GM12874 (cell line): ENCODE results near the gene SEMA5A.

Experiments
- TF ChIP-seq, protein P1 (sequence below): IDR thresholded peaks from 2 replicates; pipeline ENCODE4 v1.5.1; 2011; ENCODE audit warnings: low read depth, mild to moderate bottlenecking, control low read depth, low read length, moderate library complexity; ENCODE audit not compliant: insufficient read depth

The SEMA5A gene

DNA sequence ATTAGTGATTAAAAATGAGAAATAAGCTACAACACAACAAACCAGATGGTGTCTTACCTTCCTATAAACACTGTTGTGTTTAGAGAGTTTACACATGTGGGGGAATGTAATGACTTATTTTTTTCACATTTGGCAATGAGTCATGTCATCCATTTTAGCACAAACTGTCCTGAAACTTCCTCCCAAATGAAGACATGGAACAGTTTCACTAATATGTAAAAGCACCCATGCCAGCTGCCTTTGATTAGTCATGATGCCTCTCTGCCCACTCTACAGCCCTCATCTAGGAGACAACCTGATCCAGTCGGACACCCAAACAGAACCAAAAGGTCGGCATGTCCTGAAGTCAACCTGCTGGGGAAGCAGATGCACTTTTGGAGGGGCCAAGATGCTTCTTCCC, 98.2 kb downstream of the SEMA5A start:
- TF ChIP-seq, protein P1, sequence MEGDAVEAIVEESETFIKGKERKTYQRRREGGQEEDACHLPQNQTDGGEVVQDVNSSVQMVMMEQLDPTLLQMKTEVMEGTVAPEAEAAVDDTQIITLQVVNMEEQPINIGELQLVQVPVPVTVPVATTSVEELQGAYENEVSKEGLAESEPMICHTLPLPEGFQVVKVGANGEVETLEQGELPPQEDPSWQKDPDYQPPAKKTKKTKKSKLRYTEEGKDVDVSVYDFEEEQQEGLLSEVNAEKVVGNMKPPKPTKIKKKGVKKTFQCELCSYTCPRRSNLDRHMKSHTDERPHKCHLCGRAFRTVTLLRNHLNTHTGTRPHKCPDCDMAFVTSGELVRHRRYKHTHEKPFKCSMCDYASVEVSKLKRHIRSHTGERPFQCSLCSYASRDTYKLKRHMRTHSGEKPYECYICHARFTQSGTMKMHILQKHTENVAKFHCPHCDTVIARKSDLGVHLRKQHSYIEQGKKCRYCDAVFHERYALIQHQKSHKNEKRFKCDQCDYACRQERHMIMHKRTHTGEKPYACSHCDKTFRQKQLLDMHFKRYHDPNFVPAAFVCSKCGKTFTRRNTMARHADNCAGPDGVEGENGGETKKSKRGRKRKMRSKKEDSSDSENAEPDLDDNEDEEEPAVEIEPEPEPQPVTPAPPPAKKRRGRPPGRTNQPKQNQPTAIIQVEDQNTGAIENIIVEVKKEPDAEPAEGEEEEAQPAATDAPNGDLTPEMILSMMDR: no peak

DNA sequence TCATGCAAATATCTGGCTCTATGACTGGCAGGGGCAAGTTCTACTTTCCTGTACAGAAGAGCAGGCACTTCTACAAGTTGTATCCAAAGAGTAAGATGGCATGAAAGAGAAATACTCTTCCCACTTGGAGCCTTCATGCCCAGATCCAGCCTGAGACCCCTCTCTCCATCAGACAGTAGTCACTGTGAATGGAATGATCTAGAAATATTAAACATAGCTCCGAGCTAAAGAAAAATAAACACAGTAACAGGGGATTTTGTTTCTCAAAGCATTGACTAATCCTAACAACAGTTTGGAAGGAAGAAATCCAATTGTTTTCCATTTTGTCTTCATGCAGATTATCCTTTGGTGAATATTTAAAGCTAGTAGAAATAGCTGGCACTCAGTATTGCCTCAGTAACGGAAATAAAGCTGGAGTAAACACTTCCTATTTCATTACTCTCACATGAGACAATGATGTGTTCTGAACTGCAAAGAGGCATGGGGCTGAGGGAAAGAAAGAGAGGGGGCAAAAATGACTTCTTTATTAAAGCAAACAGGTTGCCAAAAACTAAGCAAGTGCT, 100.0 kb downstream of the SEMA5A start:
- TF ChIP-seq, protein P1: no peak

DNA sequence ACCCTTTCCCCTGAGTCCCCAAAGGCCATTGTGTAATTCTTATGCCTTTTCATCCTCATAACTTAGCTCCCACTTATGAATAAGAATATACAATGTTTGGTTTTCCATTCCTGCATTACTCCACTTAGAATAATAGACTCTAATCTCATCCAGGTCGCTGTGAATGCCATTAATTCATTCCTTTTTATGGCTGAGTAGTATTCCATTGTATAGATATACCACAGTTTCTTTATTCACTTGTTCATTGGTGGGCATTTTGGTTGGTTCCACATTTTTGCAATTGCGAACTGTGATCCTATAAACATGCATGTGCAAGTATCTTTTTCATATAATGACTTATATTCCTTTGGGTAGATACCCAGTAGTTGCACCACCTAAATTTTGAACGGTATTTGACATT, 101.5 kb downstream of the SEMA5A start:
- TF ChIP-seq, protein P1: no peak

DNA sequence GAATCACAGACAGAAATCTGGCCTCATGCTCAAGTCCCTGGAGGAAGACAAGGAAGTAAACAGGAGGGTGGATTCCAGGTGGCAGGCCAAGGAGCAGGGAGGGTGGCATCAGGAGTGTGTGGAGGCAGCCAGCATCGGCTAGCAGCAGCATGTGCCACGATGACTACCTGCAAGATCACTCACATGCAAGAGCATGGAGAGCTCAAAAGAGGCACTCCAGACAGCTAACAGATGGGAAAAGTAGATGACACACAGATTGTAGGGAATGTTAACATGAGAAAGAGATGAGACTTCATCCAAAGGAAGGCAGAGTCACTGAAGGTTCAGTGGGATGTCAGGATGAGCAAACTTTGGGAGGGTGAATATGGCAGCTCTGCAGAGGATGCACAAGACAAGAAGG, 104.3 kb downstream of the SEMA5A start:
- TF ChIP-seq, protein P1: no peak

DNA sequence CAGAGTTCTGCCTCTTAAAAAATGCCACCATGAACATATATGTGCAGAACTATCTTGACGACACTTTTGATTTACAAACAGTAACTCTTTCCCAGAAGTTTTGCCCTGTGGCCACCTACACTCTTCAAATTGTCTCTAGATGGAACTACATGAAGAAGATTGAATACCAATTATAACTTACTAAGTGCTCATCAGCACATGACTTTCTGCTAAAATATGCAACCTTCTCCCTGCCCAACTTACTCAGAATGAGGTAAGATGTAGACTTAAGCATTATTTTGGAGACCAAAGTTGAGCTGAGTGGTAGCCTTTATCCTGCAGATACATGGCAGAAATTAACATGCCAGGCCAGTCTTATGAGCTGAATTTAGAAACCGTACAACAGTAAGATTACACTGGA, 105.4 kb downstream of the SEMA5A start:
- TF ChIP-seq, protein P1: no peak

DNA sequence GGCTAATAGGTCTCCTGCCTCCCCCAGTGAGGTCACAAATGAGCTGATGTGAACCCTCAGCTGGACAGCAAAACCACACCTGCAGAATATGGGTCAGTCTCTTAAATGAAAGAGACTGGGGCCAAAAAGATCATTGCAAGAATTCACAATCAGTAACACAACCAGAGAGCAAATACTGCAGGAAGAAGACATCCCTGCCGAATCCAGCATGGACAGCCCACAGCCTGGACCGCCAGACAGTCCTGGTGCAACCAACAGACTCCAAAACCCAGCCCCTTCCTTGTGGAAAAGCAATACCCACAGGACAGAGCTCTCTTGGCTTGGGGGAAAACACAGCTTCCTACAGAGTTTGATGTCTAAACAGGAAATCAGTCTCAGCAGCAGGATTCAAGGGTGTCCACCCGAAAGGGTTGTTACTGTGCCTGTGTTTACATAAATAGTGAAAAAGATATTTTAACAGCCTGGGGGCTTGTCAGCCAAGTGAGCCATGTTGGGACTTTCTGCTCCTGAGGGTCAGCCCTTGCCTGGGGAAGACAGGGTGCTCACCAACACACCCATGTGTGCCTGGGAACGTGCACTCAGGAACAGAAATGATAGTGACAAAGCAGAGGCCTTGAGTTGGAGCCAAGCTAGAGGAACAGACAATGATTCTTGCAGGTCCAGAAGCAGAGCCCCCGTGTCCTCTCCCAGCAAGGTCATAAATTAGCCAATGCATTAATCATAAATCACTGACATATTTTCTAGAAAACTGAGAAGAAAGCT, 106.2 kb downstream of the SEMA5A start:
- TF ChIP-seq, protein P1: no peak

DNA sequence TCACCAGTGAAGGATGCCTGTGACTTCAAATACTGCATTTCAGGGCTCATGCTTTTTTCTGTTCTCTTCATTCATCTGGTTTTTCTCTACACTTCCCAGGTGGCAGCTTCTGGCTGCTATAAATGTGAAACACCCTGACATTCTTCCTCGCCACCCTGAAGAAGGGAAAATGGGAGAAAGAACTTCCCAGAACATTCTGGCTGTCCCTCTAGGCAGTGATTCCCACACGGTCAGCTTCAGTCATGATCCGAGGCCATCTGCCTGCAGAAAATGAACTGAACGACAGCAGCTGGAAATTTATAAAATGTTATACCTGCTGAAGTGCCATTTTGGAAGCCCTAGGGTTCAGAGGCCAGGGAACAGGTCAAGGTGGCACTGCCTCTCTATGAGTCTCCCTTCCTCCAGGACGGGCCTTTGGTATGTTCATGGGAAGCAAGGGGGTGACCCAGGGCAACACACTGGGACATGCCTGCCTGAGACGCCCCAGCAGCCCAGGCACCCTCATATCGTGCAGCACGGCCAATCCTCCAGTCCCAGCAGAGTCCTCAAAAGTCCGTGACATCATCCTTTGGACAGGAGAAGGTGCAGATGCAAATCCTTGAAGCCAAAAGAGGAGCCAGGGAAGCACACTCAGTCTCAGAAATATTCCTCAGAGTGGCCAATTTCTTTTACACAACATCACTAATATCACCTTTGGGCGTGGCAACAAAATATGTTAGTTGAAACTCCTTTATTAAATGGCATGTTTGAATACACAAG, 107.1 kb downstream of the SEMA5A start:
- TF ChIP-seq, protein P1: no peak
